HepG2 (cell line): ENCODE measurements around the gene USP5. TPM values are rescaled to one million over a fixed set of nuclear protein-coding genes. Genes with fewer than 3 reads are reported as not detected.

Experiments
- ATF1 ChIP-seq: IDR thresholded peaks from 2 replicates; pipeline ENCODE4 v1.6.1; 2016; ENCODE audit warnings: mild to moderate bottlenecking, control low read depth
- CAMTA2 ChIP-seq: sonication (generic); formaldehyde crosslinking; IDR thresholded peaks from 2 replicates; pipeline ENCODE4 v1.4.0; 2020; ENCODE audit warnings: mild to moderate bottlenecking, missing genetic modification reagents, borderline replicate concordance
- CBX2 ChIP-seq, 2 experiments: fragments of 200-600 bp in 1 of 2; sonication (generic); formaldehyde crosslinking in 1 of 2; IDR thresholded peaks; 2 replicates each; pipeline versions ENCODE4 v1.7.0 to v1.8.1; 2018 to 2022; ENCODE audit warnings: low read depth in 2 of 2, low read length in 1 of 2, mild to moderate bottlenecking in 1 of 2, missing genetic modification reagents in 1 of 2
- CBX5 ChIP-seq: sonication (generic); formaldehyde crosslinking; IDR thresholded peaks from 2 replicates; pipeline ENCODE4 v1.4.0; 2020; ENCODE audit warnings: missing genetic modification reagents, borderline replicate concordance
- ELF4 ChIP-seq: sonication (generic); formaldehyde crosslinking; IDR thresholded peaks from 2 replicates; pipeline ENCODE4 v1.5.0; 2020; ENCODE audit warnings: missing genetic modification reagents, mild to moderate bottlenecking, moderate library complexity, borderline replicate concordance
- GLI4 ChIP-seq: sonication (generic); formaldehyde crosslinking; IDR thresholded peaks from 2 replicates; pipeline ENCODE4 v1.5.1; 2020; ENCODE audit warnings: missing genetic modification reagents, mild to moderate bottlenecking, moderate library complexity, borderline replicate concordance
- GPN1 ChIP-seq: sonication (generic); formaldehyde crosslinking; IDR thresholded peaks from 2 replicates; pipeline ENCODE4 v1.5.1; 2020; ENCODE audit warnings: missing genetic modification reagents, borderline replicate concordance
- KLF15 ChIP-seq: sonication (generic); formaldehyde crosslinking; IDR thresholded peaks from 2 replicates; pipeline ENCODE4 v1.8.1; 2023; ENCODE audit warnings: borderline replicate concordance, mild to moderate bottlenecking, inconsistent platforms, missing genetic modification reagents, mixed read lengths
- MAFK ChIP-seq, 2 experiments: IDR thresholded peaks in 1 of 2; conservative IDR thresholded peaks in 1 of 2; 2 replicates each; pipeline ENCODE4 v1.6.1; 2011; ENCODE audit warnings: improper control_type of control experiment in 2 of 2, low read length in 2 of 2
- PTBP1 ChIP-seq: fragments of 200-400 bp; formaldehyde crosslinking; IDR thresholded peaks from 2 replicates; pipeline ENCODE4 v1.6.1; 2018; ENCODE audit warnings: low read length, low read depth; ENCODE audit not compliant: poor library complexity, severe bottlenecking
- RORA ChIP-seq: sonication (generic); formaldehyde crosslinking; IDR thresholded peaks from 2 replicates; pipeline ENCODE4 v1.5.0; 2020; ENCODE audit warnings: mild to moderate bottlenecking, missing genetic modification reagents, moderate library complexity
- SALL2 ChIP-seq: sonication (generic); formaldehyde crosslinking; IDR thresholded peaks from 2 replicates; pipeline ENCODE4 v1.8.1; 2023; ENCODE audit warnings: mild to moderate bottlenecking, missing genetic modification reagents, inconsistent platforms
- SIX1 ChIP-seq: sonication (generic); formaldehyde crosslinking; IDR thresholded peaks from 2 replicates; pipeline ENCODE4 v1.4.0; 2020; ENCODE audit warnings: missing genetic modification reagents, borderline replicate concordance
- SP5 ChIP-seq: IDR thresholded peaks from 2 replicates; pipeline ENCODE4 v1.6.1; 2016; ENCODE audit warnings: low read depth, borderline replicate concordance
- TGIF2 ChIP-seq: IDR thresholded peaks from 2 replicates; pipeline ENCODE4 v1.6.1; 2016; ENCODE audit warnings: control low read depth, missing compliant biosample characterization
- ZBTB1 ChIP-seq: sonication (generic); formaldehyde crosslinking; IDR thresholded peaks from 2 replicates; pipeline ENCODE4 v1.4.0; 2020; ENCODE audit warnings: missing genetic modification reagents, borderline replicate concordance
- ZBTB42 ChIP-seq: sonication (generic); formaldehyde crosslinking; IDR thresholded peaks from 2 replicates; pipeline ENCODE4 v1.5.0; 2020; ENCODE audit warnings: mild to moderate bottlenecking, missing genetic modification reagents
- ZFP36L1 ChIP-seq: sonication (generic); formaldehyde crosslinking; IDR thresholded peaks from 2 replicates; pipeline ENCODE4 v1.8.0; 2022; ENCODE audit warnings: mild to moderate bottlenecking, missing genetic modification reagents, moderate library complexity
- ZNF44 ChIP-seq: sonication (generic); formaldehyde crosslinking; IDR thresholded peaks from 2 replicates; pipeline ENCODE4 v1.5.1; 2020; ENCODE audit warnings: mild to moderate bottlenecking, missing genetic modification reagents
- ZNF446 ChIP-seq: sonication (generic); formaldehyde crosslinking; IDR thresholded peaks from 2 replicates; pipeline ENCODE4 v1.5.0; 2020; ENCODE audit warnings: mild to moderate bottlenecking, missing genetic modification reagents
- ZNF577 ChIP-seq: sonication (generic); formaldehyde crosslinking; IDR thresholded peaks from 2 replicates; pipeline ENCODE4 v1.4.0; 2020; ENCODE audit warnings: mild to moderate bottlenecking, low read depth, missing genetic modification reagents, borderline replicate concordance
- ZNF790 ChIP-seq: sonication (generic); formaldehyde crosslinking; IDR thresholded peaks from 2 replicates; pipeline ENCODE4 v1.8.0; 2022; ENCODE audit warnings: missing genetic modification reagents, mild to moderate bottlenecking, borderline replicate concordance
- ZSCAN21 ChIP-seq: sonication (generic); formaldehyde crosslinking; IDR thresholded peaks from 2 replicates; pipeline ENCODE4 v1.8.0; 2022; ENCODE audit warnings: mild to moderate bottlenecking, missing genetic modification reagents, moderate library complexity, borderline replicate concordance
- ZSCAN25 ChIP-seq: sonication (generic); formaldehyde crosslinking; IDR thresholded peaks from 2 replicates; pipeline ENCODE4 v1.8.0; 2022; ENCODE audit warnings: mild to moderate bottlenecking, missing genetic modification reagents
- polyA plus RNA-seq, 8 experiments: library from polyadenylated mRNA; depleted of rRNA in 3 of 8; stranded (reverse) in 7 of 8; unstranded in 1 of 8; fragments of >200 nt; fragmentation: Illumina TruSeq in 4 of 8; extraction: Trizol in 4 of 8; gene quantifications; 2 replicates each; pipeline versions ENCODE4 v1.2.1 to v1.2.3, GENCODE V29; 2011 to 2016; ENCODE audit warnings: low read depth in 4 of 8, missing spikeins in 1 of 8, mixed read lengths in 1 of 8; ENCODE audit not compliant: insufficient read depth in 1 of 8
- total RNA-seq, 5 experiments: library from RNA; depleted of rRNA; stranded (reverse); fragments of >200 nt; fragmentation: Illumina TruSeq; extraction: Trizol; gene quantifications; 2 replicates each; pipeline ENCODE4 v1.2.3, GENCODE V29; 2016; ENCODE audit warnings: low read depth in 1 of 5
- TF ChIP-seq, protein P1 (sequence below): sonication (generic); formaldehyde crosslinking; IDR thresholded peaks from 2 replicates; pipeline ENCODE4 v1.5.0; 2020; ENCODE audit warnings: mild to moderate bottlenecking, missing genetic modification reagents
- TF ChIP-seq, protein P2 (sequence below): sonication (generic); formaldehyde crosslinking; IDR thresholded peaks from 2 replicates; pipeline ENCODE4 v1.4.0; 2020; ENCODE audit warnings: missing genetic modification reagents, mild to moderate bottlenecking, borderline replicate concordance

The USP5 gene
- total and polyA plus RNA-seq, 2 of the 13 experiments (the other 11 are each of a cell fraction or from before 2014, with no cell fraction given): 39.6 to 56.0 TPM

DNA sequence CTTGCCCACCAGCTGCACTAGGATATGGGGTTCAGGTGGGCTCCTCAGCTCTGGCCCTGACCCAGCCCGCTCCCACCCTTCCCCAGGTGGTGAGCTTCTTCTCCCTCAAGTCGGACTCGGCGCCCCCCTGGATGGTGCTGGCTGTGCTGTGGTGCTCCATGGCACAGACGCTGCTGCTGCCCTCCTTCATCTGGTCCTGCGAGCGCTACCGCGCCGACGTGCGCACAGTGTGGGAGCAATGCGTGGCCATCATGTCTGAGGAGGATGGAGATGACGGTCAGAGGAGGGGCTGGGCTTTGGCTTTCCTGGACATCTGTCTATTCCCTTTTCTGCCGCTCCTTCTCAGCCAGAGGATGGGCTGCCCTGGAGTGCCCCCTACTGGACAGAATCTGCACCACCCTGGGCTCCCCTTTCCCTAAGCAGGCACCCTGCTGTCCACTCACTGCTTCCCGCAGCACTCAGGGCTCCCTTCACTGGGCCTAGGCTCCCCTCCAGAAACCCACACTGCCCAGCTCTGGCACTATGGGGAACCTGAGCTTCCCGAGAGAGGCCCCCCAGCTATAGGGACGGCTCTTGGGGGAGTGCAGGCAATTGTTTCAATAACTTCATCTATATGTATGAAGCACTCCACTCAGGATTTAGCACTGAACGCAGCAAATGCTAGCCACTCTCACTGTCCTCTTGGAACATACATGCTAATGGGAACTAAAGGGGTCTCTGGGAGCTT is 26.4 kb upstream of the USP5 start (continued):
- TF ChIP-seq, protein P1, sequence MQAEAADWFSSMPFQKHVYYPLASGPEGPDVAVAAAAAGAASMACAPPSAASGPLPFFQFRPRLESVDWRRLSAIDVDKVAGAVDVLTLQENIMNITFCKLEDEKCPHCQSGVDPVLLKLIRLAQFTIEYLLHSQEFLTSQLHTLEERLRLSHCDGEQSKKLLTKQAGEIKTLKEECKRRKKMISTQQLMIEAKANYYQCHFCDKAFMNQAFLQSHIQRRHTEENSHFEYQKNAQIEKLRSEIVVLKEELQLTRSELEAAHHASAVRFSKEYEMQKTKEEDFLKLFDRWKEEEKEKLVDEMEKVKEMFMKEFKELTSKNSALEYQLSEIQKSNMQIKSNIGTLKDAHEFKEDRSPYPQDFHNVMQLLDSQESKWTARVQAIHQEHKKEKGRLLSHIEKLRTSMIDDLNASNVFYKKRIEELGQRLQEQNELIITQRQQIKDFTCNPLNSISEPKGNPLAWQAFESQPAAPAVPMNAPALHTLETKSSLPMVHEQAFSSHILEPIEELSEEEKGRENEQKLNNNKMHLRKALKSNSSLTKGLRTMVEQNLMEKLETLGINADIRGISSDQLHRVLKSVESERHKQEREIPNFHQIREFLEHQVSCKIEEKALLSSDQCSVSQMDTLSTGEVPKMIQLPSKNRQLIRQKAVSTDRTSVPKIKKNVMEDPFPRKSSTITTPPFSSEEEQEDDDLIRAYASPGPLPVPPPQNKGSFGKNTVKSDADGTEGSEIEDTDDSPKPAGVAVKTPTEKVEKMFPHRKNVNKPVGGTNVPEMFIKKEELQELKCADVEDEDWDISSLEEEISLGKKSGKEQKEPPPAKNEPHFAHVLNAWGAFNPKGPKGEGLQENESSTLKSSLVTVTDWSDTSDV: no peak
- TF ChIP-seq ZSCAN21 (no peak), ZBTB42 (CRISPR knock-in tag) (no peak), ZBTB1 (CRISPR knock-in tag) (no peak), PTBP1 (no peak), ZFP36L1 (CRISPR knock-in tag) (no peak), ZNF790 (no peak), CBX5 (no peak; the same call in 1 of the 2 replicates), ATF1 (no peak), SP5 (no peak), ZSCAN25 (no peak), ELF4 (CRISPR knock-in tag) (no peak), ZNF44 (no peak), KLF15 (CRISPR knock-in tag) (no peak), GLI4 (no peak), SIX1 (CRISPR knock-in tag) (no peak), CAMTA2 (CRISPR knock-in tag) (no peak), ZNF446 (no peak), TGIF2 (CRISPR knock-in tag) (no peak), SALL2 (CRISPR knock-in tag) (no peak), GPN1 (no peak), ZNF577 (no peak), RORA (CRISPR knock-in tag) (no peak), CBX2 (IDR thresholded peaks at IDR 0.05; ENCODE audit: low read depth, low read length) (no peak), CBX2 (CRISPR knock-in tag; IDR thresholded peaks at IDR 0.05; ENCODE audit: low read depth) (no peak), MAFK (conservative IDR thresholded peaks at IDR 0.05 in 1 of 2, IDR thresholded peaks at IDR 0.05 in 1 of 2; ENCODE audit: low read length in 2 of 2) (no peak)
- TF ChIP-seq, protein P2, sequence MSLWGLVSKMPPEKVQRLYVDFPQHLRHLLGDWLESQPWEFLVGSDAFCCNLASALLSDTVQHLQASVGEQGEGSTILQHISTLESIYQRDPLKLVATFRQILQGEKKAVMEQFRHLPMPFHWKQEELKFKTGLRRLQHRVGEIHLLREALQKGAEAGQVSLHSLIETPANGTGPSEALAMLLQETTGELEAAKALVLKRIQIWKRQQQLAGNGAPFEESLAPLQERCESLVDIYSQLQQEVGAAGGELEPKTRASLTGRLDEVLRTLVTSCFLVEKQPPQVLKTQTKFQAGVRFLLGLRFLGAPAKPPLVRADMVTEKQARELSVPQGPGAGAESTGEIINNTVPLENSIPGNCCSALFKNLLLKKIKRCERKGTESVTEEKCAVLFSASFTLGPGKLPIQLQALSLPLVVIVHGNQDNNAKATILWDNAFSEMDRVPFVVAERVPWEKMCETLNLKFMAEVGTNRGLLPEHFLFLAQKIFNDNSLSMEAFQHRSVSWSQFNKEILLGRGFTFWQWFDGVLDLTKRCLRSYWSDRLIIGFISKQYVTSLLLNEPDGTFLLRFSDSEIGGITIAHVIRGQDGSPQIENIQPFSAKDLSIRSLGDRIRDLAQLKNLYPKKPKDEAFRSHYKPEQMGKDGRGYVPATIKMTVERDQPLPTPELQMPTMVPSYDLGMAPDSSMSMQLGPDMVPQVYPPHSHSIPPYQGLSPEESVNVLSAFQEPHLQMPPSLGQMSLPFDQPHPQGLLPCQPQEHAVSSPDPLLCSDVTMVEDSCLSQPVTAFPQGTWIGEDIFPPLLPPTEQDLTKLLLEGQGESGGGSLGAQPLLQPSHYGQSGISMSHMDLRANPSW (CRISPR knock-in tag): no peak
